CD4-positive, alpha-beta T cell treated with Interleukin-1 beta for 1 hour (primary cell): ENCODE data around the gene RHNO1.

ENCODE experiments used
- DNase-seq, 2 donors: peaks; one replicate each; pipeline ENCODE4 v3.0.0-alpha.2; 2020 to 2022

The RHNO1 gene, protein sequence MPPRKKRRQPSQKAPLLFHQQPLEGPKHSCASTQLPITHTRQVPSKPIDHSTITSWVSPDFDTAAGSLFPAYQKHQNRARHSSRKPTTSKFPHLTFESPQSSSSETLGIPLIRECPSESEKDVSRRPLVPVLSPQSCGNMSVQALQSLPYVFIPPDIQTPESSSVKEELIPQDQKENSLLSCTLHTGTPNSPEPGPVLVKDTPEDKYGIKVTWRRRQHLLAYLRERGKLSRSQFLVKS

DNA sequence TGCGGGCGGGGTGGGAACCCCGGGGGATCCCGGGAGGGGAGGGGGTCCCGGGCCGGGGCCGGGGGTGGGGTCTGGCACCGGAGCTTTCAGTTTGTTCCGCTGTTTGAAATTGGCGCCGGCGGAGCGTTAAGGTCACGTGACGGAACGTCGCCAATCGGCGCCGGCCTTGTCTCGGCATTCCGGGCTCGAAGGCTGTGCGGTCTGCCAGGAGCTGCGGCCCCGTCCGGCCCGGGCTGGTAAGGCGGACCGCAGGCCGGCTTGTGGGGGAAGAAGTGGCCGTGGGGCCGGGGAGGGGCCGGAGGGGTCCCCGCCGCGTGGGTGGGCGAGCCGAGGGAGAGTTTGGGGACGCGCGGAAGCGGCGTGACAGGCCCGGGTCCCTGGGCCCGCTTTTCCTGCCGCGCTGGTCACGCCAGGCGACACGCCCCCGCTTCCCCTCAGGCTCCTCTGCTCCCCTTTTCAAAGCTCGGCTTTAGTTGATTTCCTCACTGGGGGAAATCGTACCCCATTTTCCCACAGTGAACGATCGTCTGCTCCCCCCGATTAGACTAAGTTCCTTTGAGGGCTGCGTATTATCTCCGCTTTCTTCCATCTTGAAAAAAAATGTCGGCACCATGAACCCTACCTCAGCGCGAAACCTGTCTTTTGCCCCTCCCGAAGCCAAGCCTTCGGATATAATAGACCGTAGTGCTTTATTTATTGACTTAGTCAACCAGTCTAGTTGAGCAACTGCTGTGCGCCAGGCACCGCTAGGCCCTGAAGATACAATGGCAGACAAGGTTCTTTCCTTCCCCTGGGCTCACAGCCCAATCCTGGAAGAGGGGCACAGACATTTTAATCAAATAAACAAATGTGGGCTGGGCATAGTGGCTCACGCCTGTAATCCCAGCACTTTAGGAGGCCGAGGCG lies at the start of gene RHNO1, which contains the start of gene FOXM1:
RHNO1 (plus strand) TSS at position 177 of the 906 bp plus-strand sequence. CDS start 8,144 bp downstream, outside the sequence.
FOXM1 (minus strand) TSS at position 128 of the 906 bp plus-strand sequence. CDS start 2,696 bp downstream, outside the sequence.
- DNase-seq = peak; percentile 85 to 90

DNA sequence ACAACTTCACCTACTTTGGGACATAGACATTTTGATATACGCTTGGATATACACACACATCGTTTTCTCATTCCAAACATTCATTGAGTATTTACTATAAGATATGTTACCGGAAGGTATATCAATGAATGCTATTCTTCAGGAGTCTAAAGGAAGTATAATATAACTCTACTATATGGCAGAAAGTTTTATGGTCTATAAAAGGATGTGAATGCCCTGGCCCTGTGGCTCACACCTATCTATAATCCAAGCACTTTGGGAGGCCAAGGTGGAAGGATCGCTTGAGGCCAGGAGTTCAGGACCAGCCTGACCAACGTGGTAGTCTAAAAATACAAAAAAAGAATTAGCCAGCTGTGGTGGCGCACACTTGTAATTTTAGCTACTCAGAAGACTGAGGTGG lies 47.7 kb upstream of the RHNO1 start:
- no peak for DNase-seq

DNA sequence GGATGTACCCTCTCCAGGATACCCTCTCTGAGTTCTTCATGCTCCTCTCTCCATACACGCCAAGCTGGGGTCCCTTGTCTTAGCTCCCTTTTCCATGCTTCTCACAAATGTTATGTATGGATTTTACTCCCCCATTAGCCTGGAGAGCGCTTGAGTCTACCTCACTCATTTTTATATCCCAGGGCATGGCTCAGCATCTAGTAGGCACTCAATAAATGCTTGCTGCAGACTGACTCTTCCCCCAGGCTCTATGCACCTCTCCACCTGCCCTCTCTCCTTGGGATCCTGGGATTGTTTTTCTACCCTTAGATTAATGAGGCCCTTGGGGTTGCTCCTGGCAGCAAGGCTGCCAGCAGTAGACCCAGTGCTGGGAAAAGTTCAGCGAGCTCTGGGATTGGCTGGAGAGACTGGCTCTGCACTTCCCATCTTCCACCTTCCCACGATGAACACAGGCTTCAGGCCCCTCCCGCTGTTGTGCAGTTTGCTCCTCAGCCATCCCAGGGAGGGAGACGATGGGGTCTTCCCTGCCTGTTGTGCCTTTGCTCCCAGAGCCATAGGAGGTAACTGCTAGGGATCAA lies 44.4 kb upstream of the RHNO1 start:
- DNase-seq = no peak

DNA sequence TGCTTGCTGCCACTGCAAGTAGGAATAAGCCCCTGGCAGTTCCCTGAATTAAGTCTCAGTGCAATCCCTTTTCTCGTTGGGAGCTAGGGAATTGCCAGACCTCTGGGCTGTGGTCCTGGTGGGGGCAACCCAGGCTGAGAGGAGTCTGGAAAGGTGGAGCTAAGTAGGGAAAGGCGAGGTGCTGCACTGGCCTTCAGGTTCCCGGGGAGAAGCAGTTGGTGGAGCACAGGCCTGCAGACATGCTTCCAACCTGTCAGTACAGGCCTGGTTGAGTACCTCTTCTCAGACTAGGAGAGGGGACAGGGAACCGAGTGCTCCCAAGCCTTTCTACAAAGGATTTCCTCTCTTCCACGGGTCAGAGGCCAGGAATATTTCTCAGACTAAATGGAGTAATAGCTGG lies 43.7 kb upstream of the RHNO1 start:
- DNase-seq = no peak

DNA sequence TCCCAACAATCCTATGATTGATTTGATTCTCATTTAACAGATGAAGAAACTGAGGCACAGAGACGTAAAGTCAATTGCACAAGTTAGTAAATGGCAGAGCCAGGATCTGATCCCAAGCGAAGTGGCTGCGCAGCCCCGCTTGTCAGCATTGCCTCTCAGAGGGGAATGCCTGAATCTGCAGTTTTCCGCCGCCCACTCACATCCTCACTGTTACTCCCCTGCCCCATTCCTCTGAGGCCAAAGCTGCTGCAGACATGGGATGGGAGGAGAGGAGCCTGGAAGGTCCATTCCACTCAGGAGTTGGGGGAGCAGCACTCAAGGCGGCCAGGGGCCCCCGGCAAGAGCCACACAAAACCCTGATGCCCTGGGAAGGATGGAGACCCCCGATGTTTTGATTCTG lies 43.2 kb upstream of the RHNO1 start:
- DNase-seq = no peak

DNA sequence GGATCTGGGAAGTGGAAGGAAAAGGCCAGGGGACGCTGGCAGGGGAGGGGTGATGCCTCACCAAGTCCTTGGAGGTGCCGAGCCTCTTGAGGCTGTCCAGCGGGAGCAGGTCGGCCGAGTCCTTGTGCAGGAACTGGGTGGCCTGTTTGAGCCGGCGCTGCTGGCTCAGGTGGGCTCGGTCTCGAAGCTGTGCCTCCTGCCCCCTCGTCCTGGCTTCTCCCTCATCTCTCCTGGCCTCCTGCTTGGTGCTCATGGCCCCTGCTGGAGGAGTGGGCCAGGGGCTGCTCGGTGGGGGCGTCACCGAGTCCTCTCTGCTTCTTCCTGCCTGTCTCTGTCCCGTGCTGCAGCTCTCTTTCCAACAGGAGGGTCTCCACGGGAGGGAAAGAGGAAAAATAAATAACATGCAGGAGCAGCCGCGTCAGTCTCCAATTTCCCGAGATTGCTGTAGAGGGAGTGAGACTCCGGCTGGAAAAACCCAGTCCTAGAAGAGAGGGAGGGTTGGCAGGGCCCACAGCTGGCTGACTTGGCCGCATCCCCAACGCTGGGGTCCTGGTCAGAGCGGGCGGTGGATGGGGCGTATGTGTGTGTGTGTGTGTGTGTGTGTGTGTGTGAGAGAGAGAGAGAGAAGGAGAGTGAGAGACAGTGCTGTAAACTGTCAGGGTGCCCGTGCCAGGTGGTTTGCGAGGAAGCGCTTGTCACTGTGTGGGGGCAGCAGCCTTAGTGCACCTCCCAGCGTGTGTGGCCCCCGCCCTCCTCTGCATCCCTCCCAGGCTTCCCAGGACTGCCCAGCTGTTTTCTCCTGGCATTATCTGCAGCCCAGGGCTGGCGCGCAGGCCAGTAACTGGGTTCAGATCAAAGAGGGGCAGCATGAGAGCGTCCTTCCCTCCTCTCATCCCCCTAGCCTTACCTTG lies 42.2 kb upstream of the RHNO1 start, which contains the start of gene NRIP2:
NRIP2 (minus strand) TSS at position 455 of the 911 bp plus-strand sequence; CDS start at position 403, 52 bp downstream.
- DNase-seq = no peak

DNA sequence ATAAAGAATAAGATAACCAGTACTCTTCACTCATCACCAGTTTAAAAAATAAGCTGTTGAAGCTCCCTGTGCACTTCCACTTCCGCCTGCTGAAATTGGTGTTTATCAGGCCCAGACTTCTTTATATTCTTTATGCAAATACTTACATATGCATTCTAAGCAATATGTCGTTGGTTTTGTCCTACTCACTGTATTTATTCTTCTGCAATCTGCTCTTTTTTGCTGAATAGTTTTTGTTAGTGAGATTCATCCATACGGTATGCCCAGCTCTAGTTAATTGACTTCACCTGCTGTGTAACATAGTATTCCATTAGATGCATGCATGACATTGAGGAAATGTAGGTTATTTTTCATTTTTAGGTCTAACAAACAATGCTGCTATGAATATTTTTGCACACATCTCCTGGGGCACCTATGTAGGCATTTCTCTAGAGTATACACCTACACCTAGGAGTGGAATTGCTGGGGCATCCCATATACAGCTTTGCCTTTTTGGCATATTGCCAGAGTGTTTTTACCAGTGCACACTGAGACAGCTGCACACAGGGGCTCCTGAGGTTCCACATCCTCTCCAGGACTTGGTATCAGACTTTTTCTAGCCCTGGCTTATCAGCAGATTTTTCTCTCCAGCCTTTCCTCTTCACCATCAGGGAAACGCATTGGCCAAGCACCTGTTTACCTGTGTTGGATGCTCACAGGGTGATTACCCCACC lies 41.2 kb upstream of the RHNO1 start:
- DNase-seq = no peak

DNA sequence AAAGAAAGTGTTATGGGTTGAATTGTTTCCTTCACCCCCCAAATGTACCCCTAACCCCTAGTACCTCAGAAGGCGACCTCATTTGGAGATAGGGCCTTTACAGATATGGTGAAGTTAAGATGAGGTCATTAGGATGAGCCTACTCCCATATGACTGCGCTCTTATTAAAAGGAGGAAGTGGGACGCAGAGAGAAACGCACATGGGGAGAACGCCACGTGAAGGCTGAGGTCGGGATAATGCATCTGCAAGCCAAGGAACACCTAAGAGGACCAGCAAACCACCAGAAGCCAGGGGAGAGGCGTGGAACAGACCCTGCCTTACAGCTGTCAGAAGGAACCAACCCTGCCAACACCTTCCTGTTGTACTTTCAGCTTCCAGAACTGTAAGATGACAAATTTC lies 40.4 kb upstream of the RHNO1 start:
- DNase-seq = no peak

DNA sequence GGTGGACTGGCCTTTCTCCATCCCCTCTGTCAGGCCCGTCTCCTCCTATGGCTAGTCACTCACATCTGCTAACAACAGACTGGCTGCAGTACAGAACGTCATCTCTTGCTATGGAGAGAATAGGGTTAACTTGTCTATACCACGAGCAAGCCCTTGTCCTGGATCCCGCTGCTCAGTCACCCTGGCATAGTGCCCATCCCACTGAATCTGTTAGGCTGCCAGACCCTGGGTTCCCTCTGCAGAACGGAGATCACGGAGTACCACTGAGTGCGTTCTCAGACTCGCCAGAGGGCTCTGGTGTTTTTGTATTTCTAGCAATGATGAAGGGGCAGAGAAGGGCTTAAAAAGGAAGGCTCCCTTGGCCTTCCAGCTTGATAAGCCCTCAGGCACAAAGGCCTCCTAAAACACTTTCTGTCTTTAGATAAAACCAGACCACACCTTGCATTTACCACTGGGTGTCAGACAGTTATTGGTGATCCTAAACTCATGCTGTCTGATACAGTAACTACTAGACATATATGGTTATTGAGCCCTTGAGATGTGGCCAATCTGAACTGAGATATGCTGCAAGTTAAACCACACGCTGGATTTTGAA lies 35.9 kb upstream of the RHNO1 start:
- no peak for DNase-seq

DNA sequence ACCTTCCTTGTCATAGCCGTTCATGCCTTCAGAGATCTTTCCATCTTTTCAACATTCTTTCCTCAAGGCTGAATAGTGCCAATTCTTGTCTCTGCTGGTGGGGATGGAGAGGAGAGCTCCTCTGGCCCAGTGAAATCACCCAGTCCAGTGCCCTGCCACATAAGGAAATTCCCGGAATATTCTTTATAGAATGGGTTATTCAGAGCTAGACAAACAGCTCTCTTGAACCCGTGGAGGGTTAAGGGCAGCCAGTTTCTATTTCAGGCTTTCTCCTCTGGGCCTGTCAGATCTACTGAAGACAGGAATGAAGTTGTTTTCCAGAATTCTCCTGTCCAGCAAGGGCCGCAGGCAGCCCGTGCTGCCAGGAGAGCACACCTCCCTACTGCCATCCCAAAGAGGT lies 34.1 kb upstream of the RHNO1 start:
- no peak for DNase-seq

DNA sequence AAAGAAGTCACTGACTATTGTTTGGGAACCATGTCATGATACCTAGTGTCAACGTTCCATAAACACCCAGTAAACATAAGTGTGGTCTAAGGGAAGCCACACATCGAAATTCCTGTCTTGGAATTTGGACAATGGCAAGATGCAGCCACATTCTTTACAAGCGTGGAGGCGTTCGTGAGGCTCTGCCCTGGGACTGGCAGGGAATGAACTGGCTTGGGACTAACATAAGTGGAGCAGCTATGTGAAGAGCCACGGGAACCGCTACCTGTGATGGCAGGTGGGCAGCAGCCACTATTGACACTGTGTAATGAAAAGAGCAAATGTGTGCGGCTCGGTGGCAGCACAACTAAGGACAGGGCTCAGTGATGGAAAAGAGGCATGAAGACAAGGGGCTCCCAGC lies 32.2 kb upstream of the RHNO1 start:
- DNase-seq = no peak

DNA sequence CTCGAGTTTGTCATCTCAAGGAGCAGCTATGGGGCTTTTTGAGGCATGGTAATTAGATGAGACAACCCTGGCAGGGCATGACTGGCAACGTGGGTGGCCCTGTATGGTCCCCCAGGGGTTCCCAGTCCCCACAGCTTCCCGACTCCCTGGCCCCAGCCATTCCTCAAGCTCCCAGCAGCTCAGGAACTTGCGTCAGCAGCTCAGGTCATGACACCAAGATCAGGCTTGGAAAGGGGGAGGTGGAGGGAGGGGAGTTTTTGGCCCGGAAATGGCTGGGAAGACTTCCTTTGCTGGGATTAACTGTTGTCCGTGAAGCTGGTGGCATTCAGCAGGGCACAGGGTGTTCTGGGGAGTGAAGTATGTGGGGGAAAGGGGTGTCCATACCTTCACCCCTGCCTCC lies 31.7 kb upstream of the RHNO1 start:
- DNase-seq = no peak

DNA sequence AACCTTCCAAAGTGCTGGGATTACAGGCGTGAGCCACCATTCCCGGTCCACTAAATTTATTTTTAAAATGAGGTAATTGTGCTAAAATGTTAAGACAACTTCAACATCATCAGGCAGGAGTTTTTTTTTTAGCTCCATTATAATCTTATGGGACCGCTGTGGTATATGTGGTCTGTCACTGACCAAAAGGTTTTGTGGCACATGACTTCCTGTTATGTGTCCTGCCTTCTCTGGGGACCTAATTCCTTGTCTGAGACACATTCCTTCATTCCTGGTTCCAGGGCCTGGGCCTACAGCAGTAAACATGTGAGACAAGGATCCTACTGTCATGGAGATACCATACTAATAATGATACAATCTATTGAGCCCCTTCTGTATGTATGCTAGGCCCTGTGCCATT lies 25.1 kb upstream of the RHNO1 start:
- DNase-seq = no peak

DNA sequence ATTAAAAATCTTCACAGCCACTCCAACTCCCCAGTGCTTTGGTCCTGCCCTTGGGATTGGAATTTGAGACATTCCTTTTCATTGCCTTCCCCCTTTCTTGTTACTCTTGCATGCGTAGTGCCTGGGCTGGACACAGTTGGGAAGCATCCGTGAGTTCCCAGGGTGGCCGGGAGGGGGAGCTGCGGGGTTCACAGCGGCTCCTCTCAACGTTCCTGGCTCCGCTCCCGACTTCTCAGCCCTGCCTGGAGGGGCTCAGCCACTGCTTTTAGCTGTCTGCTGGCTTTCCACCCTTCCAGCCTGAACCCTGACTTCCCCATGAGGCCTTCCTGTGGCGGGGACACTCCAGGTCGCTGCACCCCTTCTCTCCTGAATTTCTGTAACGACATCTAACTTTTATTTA lies 23.4 kb upstream of the RHNO1 start:
- peak; percentile 22 to 25 for DNase-seq

DNA sequence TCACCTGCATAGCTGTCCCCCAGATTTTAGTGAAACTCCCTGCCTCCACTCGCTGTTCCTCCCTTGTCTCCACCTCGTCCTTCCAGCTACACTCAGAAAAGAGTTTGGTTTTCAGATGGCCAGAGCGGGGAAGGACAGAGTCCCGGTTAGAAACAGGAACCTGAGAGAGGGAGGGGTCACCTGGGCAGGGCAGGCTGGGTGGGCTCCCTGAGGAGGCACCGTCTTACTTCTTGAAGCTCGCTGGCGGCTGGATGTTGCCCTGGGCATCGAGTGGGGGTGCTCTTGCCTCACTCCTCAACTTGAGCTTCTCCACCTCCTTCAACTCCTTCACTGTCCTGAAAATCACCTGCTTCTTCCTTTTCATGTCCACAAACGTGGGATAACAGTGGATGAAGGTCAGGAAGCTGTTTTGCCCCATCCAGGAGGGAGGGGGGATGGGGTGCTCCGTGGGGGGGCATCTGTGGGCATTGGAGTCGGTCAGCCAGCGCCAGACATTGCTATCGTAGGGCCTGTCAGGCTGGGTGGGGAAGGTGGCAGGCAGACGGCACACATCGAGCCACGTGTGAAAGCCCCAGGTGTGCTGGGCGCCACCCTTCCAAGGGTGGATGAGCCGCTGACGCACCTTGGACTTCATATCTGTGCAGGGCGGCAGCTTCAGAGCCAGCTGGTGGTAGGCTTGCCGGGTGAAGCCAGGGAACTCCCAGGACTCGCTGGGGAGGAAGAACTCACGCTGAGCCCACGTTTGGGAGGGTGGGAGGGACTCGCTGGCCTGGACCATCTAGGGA lies 22.2 kb upstream of the RHNO1 start:
- DNase-seq = no peak

DNA sequence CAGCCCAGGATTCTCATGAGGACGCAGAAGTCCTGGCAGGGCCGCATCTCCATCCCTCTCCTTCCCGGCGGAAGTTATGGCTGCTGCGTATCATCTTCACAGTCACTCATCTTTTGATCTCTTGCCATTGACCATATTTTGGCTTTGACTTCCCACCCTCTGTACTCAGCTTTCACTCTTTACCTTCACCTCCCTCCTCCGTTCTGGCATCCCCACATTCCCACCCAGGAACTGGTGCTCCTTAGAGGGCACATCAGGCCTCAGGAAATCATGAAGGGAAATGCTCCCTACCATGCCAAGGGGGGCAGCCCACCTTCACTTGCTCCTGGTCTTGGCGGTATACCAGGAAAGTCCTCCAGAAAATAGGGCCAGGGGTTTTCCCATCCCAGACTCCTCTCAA lies 21.5 kb upstream of the RHNO1 start:
- DNase-seq = no peak

DNA sequence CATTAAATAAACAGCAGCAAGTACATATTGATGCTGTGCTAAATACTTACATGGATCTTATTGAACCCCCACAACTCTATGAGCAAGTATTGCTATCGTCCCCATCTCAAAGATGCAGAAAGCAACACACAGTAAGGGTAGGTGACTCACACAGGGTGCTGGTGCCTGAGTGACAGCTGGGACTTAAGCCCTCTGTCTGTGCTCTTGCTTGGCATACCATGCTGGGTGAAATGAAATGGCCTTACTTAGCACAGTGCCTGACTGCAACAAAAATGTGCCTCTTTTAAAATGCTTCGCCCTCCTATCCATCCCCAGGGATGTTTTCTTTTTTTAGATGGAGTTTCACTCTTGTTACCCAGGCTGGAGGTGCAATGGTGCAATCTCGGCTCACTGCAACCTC lies 21.0 kb upstream of the RHNO1 start:
- no peak for DNase-seq

DNA sequence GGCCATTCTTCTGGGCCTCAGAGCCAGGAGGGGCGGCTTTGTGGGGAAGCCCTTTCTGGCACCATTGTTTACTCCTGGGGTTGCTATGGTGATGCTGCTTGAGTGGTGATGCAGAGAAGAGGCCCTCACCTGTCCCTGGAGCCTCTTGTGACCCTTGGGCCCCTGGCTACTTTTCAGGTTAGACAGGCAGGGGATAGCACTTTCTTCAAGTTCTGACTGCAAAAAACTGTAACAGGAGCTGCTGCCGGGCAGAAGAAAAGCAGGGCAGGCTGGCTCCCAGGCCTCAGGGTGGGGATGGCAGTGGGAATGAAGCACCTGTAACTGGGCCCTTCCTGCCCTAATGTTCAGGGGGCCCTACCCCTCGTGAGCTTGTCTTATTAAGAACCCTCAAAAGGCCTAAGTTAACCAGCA lies 20.0 kb upstream of the RHNO1 start, which contains the start of gene TEX52:
TEX52 (minus strand) TSS at position 19 of the 411 bp plus-strand sequence; CDS start at position 6, 13 bp downstream.
- no peak for DNase-seq

DNA sequence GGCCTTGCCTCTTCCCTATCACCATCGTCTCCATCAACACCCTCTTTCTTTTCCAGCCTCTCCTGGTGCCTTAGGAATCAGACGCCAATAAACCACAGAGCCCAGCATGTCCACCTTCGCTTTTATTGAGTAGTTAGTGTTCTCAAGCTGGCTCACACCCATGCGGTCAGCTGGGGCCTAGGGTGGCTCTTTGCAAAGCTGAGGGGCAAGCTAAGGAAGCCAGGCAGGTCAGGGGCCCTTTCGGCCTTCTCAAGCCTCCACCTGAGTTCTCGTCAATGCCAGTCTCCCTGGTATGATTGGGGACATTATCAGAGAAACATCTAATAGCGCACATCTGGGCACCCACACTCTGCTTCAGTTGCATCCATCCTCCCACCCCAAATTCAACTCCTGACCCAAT lies 19.4 kb upstream of the RHNO1 start:
- no peak for DNase-seq

DNA sequence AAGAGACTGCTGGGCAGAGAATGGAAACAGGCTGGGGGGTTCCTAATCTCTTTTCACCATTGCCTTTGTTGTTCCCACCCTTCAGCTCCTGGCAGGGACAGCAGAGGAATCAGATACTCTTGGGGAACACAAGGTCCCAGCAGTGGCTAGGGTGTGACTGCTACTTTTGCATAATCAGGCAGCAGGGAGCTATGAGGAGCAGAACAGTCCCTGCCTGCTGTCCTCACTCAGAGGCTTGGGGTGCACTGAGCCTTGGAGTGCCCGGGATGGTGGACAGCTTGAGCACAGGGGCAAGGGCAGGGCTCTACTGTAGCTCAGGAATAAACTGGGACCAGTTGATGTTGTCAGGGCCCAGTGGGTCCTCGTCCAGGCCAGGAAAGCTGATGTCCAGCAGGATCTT lies 18.7 kb upstream of the RHNO1 start:
- DNase-seq = no peak
